GM19025 (cell line): ENCODE results near the gene PIBF1.
"Not testable (repeated sequence)": the region's sequence is repeated elsewhere in the genome, so short reads cannot be mapped to it uniquely, and the experiment has no call there.

Experiments
- ATAC-seq: cut with Tn5 transposase; IDR thresholded peaks from one replicate; pipeline ENCODE4 v1.9.1; 2021; ENCODE audit warnings: mild to moderate bottlenecking, low read depth, moderate library complexity; ENCODE audit not compliant: unreplicated experiment

PIBF1 gene

DNA sequence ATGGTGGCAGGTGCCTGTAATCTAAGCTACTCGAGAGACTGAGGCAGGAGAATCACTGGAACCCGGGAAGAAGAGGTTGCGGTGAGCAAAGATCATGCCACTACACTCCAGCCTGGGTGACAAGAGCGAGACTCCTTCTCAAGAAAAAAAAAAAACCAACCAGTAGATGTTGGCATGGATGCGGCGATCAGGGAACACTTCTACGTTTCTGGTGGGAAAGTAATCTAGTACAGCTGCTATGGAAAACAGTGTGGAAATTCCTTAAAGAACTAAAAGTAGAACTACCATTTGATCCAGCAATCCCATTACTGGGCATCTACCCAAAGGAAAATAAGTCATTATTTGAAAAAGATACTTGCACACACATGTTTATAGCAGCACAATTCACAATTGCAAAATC lies 119.6 kb downstream of the PIBF1 start:
- not testable (repeated sequence) for ATAC-seq

DNA sequence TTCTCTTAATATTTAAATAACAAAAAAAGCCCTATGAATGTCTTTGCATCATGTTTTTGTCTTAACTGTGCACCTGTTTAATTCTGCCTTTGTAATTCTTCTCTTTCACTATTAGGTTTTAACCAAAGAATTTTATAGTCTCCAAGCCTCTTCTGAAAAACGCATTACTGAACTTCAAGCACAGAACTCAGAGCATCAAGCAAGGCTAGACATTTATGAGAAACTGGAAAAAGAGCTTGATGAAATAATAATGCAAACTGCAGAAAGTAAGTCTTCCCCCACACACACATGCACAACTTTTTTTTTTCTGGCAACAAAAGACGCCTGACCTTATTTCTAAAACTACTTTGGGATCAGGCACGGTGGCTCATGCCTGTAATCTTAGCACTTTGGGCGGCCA lies 126.5 kb downstream of the PIBF1 start:
- no peak for ATAC-seq

DNA sequence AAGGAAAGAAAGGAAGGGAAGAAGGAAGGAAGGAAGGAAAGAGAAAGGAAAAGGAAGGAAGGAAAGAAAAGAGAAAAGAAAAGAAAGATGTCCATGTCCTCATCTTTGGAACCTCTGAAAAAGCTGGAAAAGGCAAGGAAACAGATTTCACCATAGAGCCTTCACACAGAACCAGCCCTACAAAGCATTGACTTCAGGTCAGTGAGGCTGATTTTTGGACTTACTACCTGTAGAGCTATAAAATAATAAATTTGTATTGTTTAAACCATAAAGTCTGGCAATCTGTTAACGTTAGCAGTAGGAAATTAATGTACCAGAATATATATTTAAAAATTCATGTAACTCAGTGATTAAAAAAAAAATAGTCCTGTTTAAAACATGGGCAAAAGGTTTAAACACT lies 130.0 kb downstream of the PIBF1 start:
- no peak for ATAC-seq

DNA sequence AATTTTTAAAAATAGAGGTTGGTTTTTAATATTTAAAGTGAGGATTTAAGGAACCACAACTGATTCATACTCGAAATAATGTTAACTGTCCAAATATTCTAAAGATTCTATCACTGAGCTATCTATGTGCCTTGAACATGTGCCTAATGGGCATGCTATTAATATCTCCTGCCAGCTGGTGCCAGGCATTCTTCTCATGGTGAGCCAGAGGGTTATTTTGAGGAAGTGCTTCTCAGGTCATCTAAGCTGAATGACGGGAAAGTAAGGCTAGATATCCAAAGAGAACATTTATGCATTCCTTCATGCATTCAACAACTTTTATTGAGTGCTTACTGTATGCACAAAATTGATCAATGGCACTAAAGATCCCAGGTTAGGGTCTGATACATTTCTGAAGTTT lies 138.2 kb downstream of the PIBF1 start:
- ATAC-seq = no peak

DNA sequence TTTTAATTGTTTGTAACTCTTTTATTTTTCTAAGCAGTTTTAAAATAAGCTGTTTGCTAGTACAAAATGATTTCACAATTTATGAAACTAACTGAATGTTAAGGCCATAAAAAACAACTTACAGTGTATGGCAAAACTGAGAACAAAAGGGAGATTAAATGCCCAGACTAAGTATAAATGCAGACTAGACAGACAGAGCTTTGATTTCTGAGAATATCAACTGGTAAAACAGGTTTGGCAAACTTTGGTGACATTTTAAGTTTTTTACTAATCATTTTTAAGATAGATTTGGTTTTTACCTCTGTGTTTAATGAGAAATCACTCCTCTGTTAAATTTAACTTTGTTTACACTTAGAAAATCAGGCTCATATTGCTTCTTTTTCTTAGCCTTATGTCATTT lies 149.4 kb downstream of the PIBF1 start:
- ATAC-seq = no peak

DNA sequence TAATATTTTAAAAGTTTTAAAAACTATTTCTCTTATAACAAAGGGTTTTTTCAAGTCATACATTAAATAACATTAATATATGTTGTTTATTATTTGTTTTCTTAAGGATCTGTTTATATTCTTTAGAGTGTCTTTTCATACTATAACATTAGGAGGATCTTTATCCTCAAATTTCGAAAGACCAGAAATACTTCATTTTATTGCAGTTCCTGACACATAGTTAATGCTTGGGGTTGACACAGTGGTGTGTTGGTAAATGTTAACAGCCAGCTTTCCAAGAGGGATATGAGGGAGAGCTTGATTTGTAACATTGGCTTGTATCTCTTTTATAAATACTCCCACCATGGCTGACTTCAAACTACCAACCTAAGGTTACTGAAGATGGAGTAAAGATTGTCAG lies 150.3 kb downstream of the PIBF1 start:
- no peak for ATAC-seq

DNA sequence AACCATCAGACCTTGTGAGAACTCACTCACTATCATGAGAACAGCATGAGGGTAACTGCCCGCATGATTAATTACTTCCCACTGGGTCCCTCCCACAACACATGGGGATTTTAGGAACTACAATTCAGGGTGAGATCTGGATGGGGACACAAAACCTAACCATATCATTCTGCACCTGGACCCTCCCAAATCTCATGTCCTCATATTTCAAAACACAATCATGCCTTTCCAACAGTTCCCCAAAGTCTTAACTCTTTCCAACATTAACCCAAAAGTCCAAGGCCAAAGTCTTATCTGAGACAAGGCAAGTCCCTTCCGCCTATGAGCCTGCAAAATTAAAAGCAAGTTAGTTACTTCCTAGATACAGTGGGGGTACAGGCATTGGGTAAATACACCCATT lies 164.3 kb downstream of the PIBF1 start:
- ATAC-seq = not testable (repeated sequence)

DNA sequence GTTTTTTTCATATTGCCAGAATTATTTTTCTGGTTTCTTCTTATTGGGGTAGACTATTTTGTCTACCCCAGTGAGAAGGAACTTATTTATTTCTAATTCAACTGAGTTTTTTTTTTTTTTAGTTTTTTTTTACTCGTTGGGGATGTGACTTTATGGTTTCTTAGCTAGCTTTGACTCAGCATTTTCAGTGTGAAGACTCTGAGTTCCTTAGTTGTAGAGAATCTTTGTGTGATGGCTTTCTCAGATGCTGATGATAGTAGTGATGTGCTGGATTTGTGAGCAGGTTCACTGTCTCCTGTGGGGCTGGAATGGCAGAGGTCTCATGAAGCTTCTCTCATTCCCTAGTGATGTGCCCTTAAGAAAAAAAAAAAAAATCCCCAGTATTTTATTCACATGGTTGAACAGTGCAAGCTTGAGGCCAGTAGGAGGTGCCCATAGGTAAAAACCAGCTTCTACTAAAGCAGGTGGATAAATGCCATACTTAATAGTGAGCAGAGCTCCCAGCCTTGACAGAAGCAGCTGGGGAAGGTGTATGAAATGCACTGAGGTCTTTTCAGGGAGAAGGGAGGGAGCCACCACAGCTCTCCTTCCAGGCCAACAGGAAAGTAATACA lies 170.7 kb downstream of the PIBF1 start:
- no peak for ATAC-seq

DNA sequence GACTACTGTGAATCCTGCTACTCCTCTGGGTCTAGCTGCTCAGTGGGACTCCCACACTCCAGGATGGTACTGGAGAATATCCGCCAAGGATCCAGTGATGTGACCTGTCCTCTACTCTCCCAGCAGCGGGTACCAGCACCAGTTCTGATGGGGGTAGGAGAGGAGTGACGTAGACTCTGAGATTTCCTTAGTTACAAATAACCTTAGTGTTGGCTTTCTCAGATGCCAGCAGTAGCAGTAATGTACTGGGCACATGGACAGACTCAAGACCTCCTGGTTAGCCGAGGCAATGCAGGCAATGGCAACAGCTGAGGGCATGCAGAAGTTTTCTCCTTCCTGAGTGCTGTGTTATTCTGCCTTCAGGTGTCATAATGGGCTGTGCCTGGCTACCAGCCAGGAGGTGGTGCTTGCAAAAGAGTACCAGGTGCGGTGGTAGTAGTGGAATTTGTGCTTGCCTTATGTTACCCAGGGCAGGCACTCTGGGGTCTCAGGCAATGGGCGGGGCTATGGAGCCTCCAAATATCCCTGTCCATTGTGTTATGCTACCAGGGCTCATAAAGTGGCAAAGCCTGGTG lies 171.5 kb downstream of the PIBF1 start:
- no peak for ATAC-seq

DNA sequence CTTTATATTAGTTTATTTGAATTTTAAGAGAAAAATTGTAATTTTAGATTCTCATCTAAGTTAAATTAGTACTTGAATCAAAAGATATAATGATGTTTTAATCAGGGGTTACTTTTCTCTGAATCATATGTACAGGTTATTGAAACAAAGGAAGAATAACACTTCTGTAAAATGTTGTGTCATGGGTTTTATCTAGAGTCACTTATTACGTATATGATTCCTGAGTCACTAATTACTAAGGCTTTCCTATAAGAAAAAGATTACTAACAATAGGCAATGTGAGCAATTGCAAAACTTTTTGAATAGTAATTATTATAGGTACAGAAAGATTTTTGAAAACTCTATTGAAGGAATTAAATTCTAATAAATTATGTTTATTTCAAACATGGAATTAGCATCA lies 177.7 kb downstream of the PIBF1 start:
- no peak for ATAC-seq

DNA sequence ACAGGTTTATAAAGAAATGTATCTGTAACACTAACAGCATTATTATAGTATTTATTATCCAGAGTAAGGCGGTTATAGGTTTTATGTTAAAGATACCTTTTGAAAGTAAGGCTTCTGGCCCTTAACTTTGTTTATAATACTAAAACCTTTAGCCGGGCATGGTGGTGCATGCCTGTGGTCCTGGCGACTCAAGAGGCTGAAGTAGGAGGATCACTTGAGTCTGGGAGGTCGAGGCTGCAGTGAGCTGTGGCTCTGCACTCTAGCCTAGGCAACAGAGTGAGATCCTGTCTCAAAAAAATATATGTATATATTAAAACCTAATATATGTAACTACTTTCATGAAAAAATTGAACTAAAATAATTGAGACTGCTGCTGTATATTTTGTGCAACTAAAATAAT lies 178.2 kb downstream of the PIBF1 start:
- no peak for ATAC-seq

DNA sequence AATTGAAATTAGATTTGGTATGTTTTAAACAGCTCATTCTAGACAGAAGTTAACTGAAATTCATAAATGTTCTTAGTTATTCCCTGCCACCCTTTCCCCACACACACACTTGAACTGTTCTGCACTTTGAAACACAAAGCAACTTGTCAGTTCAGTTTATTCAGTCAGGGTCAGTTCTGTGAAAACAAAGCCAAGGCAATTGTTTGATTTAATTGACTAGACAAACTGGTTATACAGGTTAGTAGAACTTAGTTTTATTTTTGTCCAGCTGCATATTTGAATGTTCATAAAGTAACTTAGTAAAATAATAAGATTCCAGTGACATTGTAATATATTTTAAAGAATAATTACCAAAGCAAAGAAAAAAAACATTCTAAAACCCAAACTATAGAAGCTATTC lies 178.6 kb downstream of the PIBF1 start:
- no peak for ATAC-seq

DNA sequence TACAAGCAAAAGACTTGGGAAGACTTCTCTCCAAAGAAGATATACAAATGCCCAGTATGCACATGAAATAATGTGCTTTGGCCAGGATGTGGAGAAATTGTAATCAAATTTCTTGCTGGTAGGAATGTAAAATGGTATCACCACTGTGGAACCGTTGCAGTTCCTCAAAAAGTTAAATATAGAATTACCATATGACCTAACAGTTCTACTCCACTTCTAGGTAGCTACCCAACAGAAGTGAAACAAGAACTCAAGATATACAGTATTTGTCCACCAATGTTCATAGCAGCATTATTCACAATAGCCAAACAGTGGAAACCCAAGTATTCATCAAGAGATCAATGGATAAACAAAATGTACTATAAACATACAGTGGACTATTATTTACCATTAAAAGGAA lies 181.8 kb downstream of the PIBF1 start:
- ATAC-seq = no peak

DNA sequence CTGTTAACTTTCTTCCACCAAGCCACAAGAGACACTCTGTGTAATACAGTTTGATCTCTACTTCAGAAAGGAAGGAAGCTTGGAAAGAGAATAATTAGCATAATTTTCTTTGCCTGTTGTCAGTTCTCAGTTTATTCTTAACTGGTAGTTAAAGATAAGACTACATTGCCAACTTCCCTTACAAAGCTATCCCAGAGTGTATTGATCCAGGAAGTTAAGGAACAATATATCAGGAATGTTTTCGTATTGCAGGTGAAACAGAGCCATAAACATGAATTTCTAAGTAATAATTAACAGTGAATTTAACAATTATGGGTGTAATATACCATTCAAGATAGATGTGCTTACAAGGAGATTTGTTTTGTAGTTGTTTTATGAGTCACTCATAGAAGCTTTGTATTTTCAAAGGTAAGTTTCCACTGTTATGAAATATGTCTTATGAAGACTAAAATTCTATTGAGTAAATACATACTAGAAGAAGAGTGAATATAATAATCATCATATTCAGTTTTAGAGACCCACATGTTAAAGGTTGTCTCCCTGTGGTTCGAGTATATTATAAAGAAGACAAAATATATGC lies 188.5 kb downstream of the PIBF1 start:
- ATAC-seq = no peak

DNA sequence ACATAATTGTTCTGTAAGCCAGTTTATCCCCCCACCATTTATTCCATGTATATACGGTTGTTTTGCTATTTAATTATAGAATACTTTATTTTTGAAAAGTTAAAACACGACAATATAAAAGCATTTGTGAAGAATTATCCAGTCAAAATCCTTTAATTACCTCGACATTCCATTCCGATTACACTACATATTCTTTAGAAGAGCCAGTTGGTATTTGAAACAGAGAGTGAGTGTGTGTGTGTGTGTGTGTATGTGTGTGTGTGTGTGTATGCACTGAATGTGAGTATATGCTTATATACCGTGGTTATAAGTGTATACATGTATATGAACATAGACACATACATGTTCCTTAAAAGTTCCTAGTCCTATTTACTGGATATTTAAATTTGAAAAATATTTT lies 189.0 kb downstream of the PIBF1 start:
- no peak for ATAC-seq

DNA sequence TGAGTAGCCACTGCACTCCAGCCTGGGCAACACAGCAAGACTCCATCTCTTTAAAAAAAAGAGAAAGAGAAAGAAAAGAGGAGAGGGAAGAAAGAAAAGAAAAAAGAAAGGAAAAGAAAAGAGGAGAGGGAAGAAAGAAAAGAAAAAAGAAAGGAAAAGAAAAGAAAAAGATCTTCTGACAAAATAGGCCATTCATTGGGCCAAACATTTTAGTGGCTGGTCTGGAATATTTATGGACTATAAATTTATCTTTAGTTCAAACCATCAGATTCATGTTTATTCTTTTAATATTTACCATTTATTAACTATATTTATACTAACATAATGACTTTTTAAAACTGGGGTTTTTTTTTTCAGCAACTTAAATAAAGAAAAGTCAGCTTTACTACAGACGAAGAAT lies 191.3 kb downstream of the PIBF1 start:
- no peak for ATAC-seq

DNA sequence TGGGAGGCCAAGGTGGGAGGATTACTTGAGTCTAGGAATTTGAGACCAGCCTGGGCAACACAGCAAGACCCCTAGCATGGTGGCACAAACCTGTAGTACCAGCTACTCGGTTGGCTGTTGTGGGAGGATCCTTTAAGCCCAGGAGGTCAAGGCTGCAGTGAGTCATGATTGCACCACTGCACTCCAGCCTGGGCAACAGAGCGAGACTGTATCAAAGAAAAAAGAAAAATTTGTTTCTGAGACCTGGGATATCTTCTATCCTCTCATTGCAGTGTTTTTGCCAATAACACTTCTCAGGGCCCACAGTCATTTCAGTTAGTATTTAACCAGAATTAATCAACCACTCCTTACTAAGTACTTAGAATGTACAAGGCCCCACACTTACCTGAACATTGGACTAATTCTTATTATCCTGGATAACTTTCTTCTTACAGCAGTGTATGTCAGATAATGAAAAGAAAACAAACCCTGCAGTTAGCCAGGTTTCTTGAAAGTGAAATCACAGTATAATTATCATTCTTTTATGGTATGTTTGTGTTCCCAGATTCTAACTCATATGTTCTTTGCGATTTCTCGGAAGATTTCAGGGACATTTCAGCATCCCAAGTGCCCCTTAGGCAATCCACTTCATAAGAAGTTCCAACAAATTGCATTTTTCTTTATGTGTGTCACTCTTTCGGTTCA lies 201.3 kb downstream of the PIBF1 start:
- no peak for ATAC-seq

DNA sequence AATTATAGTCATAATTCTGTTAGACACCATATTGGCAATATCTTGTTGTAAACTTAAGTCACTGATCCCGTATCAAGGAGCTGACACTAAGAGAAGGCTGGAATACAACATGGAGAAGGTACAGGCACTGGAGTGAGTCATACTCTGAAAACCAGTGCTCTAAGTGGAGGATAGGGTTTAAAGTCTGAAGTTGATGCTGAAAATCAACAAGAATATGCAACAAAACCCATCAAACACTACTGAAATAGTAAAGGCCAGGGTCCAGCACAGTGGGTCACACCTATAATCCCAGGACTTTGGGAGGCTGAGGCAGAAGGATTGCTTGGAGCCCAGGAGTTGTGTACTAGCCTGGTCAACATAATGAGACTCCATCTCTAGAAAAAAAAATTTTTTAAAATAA lies 203.7 kb downstream of the PIBF1 start:
- no peak for ATAC-seq

DNA sequence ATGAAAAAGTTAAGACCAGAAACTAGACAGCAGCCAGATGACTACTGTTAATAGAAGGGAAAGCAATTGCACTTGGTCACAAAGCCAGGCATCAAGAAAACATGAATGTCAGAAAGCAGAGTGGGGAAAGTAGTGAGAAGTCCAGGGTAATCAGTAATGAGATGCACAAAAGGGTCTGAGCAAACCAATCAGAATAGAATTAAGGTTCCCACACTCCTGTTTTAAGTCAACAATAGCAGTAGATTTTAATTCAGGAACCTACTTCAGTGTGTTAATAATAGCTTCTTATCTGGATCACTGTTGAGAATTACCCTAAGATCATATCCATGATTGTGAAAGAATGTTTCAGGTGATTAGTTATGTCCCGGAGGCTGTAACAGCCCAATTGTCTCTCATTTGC lies 204.3 kb downstream of the PIBF1 start:
- ATAC-seq = no peak

DNA sequence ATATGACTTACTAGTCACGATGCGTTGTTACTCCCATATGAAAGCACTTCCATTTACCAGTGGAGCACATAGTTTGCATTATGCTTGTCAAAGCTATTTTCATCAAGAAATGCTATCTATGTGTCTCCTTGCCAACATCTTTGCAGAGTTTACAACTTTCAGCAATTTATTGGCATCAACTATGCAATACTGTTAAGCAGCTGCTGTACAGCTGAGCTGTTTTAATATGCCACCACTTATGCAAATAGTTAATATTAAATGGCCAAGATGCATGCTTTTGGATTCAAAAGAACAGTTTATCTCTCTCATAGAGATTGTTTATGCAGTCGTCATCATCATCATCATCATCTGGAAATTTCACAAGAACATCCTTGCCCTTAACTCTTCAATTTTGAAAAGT lies 209.0 kb downstream of the PIBF1 start:
- ATAC-seq = no peak

DNA sequence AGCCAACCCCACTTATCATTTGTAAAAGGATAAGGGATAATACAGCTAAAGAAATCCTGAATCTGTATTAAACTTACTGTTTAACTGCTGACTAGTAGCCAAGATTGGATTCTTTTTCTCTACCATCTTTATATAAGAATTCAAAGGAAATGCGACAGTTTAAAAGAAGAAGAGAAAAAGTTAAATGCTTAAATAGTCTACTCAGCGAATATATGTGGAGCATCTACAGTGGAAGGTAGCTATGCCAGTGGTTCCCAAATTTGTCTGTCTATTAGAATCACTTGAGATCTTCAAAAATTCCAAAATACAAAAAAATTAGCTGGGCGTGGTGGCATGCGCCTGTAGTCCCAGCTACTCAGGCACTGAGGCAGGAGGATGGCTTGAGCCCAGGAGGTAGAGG lies 216.1 kb downstream of the PIBF1 start:
- no peak for ATAC-seq
